Measurements from ENCODE around the gene DSCAM. TPM values are rescaled to one million over a fixed set of nuclear protein-coding genes. Genes with fewer than 3 reads are reported as not detected.

Gene DSCAM
- total RNA-seq, 4 donors from 2014 or later: under 0.01 to 0.44 TPM; not detected in 2

- Histone ChIP-seq H3K9me3 (no peaks in the 10 kb centered on the region), H3K4me1 (no peaks in the 10 kb centered on the region), H3K4me3 (no peak overlapping the region), H3K27ac (no peak overlapping the region), H3K36me3 (no peaks in the 10 kb centered on the region), H3K27me3 (no peaks in the 10 kb centered on the region)
- no peak for TF ChIP-seq EP300 (IDR thresholded peaks at IDR 0.05)
- no peak for DNase-seq (ENCODE audit: low spot score in 2 of 2)
- 85 to 87% methylated on average over 9 of the region's 9 CpGs for WGBS, 2 donors
Measured at GRCh38 chr21:40633048-40633447, 213.9 kb downstream of the DSCAM start.

- Histone ChIP-seq H3K27ac (no peak overlapping the region), H3K36me3 (no peaks in the 10 kb centered on the region), H3K4me1 (no peaks in the 10 kb centered on the region), H3K27me3 (no peaks in the 10 kb centered on the region), H3K9me3 (no peaks in the 10 kb centered on the region), H3K4me3 (no peak overlapping the region)
- TF ChIP-seq CTCF (IDR thresholded peaks at IDR 0.05) (no peak), EP300 (IDR thresholded peaks at IDR 0.05) (no peak), POLR2A (IDR thresholded peaks at IDR 0.05) (no peak)
- WGBS, 2 donors: 76 to 87% methylated on average over 2 of the region's 2 CpGs
- DNase-seq (ENCODE audit: low spot score in 2 of 2): no peak
Measured at GRCh38 chr21:40631211-40631610, 215.7 kb downstream of the DSCAM start.

GRCh38 chr21:40625991-40626390, 221.0 kb downstream of the DSCAM start:
- Histone ChIP-seq H3K9me3 (no peaks in the 10 kb centered on the region), H3K4me3 (no peak overlapping the region), H3K27ac (no peak overlapping the region), H3K4me1 (no peaks in the 10 kb centered on the region), H3K27me3 (no peaks in the 10 kb centered on the region), H3K36me3 (no peaks in the 10 kb centered on the region)
- 92 to 96% methylated on average over 3 of the region's 3 CpGs for WGBS, 2 donors
- DNase-seq (ENCODE audit: low spot score in 2 of 2): no peak
- TF ChIP-seq CTCF (IDR thresholded peaks at IDR 0.05): no peak
- TF ChIP-seq EP300 (IDR thresholded peaks at IDR 0.05): no peak
- no peak for TF ChIP-seq POLR2A (IDR thresholded peaks at IDR 0.05)

GRCh38 chr21:40623528-40623927, 223.4 kb downstream of the DSCAM start:
- Histone ChIP-seq H3K4me3 (no peak overlapping the region), H3K9me3 (no peaks in the 10 kb centered on the region), H3K4me1 (no peaks in the 10 kb centered on the region), H3K27ac (no peak overlapping the region), H3K36me3 (no peaks in the 10 kb centered on the region), H3K27me3 (no peaks in the 10 kb centered on the region)
- 28 to 37% methylated on average over 1 of the region's 1 CpG for WGBS, 2 donors
- TF ChIP-seq POLR2A (IDR thresholded peaks at IDR 0.05) (no peak), CTCF (IDR thresholded peaks at IDR 0.05) (no peak), EP300 (IDR thresholded peaks at IDR 0.05) (no peak)
- no peak for DNase-seq (ENCODE audit: low spot score in 2 of 2)

- H3K4me1 ChIP-seq: no peaks in the 10 kb centered on the region
- WGBS, 2 donors: 26 to 30% methylated on average over 4 of the region's 4 CpGs
- H3K4me3 ChIP-seq: no peak overlapping the region
- H3K36me3 ChIP-seq: no peaks in the 10 kb centered on the region
- no peaks in the 10 kb centered on the region for H3K27me3 ChIP-seq
- no peak overlapping the region for H3K27ac ChIP-seq
- no peak for DNase-seq (ENCODE audit: low spot score in 2 of 2)
- H3K9me3 ChIP-seq: no peaks in the 10 kb centered on the region
- TF ChIP-seq POLR2A (IDR thresholded peaks at IDR 0.05) (no peak), EP300 (IDR thresholded peaks at IDR 0.05) (no peak)
Measured at GRCh38 chr21:40622531-40622930, 224.4 kb downstream of the DSCAM start.

- Histone ChIP-seq H3K4me3 (no peak overlapping the region), H3K9me3 (peaks cover 0 to 2% (median 0%) of the 10 kb centered on the region in 4 donors), H3K36me3 (no peaks in the 10 kb centered on the region), H3K27ac (no peak overlapping the region), H3K27me3 (no peaks in the 10 kb centered on the region), H3K4me1 (no peaks in the 10 kb centered on the region)
- TF ChIP-seq EP300 (IDR thresholded peaks at IDR 0.05): no peak
- TF ChIP-seq CTCF (IDR thresholded peaks at IDR 0.05): no peak
- no peak for TF ChIP-seq POLR2A (IDR thresholded peaks at IDR 0.05)
- WGBS, 2 donors: 49 to 50% methylated on average over 7 of the region's 7 CpGs
- DNase-seq (ENCODE audit: low spot score in 2 of 2): no peak
Measured at GRCh38 chr21:40620386-40621145, 226.4 kb downstream of the DSCAM start.
